Measurements from ENCODE around the gene OVCA2.

DNA sequence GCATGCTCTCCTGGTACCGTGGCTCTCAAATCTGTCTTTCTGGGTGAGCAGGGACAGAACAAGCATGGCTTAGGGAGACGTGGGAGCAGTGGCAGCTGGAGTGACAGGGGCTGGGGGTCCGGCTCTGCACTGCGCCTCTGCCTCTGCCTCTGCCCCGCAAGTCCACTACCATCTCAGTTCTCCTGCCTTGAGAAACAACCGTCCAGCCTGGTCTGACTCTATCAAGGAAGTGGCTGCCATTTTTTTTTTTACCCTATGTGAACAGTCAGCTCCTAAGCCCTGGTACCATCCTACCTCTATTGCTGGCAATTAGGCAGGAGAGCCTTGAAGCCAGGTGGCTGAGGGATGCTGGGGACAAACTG is 29.2 kb downstream of the OVCA2 start:
- TF ChIP-seq EZH2 (IDR thresholded peaks at IDR 0.05; ENCODE audit: borderline replicate concordance, low read depth, low read length, severe bottlenecking): no peak
- TF ChIP-seq, protein P1, sequence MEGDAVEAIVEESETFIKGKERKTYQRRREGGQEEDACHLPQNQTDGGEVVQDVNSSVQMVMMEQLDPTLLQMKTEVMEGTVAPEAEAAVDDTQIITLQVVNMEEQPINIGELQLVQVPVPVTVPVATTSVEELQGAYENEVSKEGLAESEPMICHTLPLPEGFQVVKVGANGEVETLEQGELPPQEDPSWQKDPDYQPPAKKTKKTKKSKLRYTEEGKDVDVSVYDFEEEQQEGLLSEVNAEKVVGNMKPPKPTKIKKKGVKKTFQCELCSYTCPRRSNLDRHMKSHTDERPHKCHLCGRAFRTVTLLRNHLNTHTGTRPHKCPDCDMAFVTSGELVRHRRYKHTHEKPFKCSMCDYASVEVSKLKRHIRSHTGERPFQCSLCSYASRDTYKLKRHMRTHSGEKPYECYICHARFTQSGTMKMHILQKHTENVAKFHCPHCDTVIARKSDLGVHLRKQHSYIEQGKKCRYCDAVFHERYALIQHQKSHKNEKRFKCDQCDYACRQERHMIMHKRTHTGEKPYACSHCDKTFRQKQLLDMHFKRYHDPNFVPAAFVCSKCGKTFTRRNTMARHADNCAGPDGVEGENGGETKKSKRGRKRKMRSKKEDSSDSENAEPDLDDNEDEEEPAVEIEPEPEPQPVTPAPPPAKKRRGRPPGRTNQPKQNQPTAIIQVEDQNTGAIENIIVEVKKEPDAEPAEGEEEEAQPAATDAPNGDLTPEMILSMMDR (IDR thresholded peaks at IDR 0.05; ENCODE audit: borderline replicate concordance, extremely low read depth, low read length, poor library complexity, severe bottlenecking): no peak

Data from DND-41 (cell line).